ENCODE measurements around the gene MYLK.
A peak's percentile ranks its signal among the peaks of the same experiment; 100 is the strongest.

Gene MYLK

GRCh38 chr3:123641505-123641904 is 242.6 kb downstream of the MYLK start:
- H3K4me3 ChIP-seq (ENCODE audit: low read length), result no peak overlapping the region
- no peak for TF ChIP-seq CTCF (conservative IDR thresholded peaks at IDR 0.05; ENCODE audit: low read length)
- DNase-seq (ENCODE audit: low read depth), result no peak

- no peak overlapping the region for H3K4me3 ChIP-seq (ENCODE audit: low read length)
- DNase-seq (ENCODE audit: low read depth), result peak; percentile 22
- no peak for TF ChIP-seq CTCF (conservative IDR thresholded peaks at IDR 0.05; ENCODE audit: low read length)
These were observed 243.2 kb downstream of the MYLK start for GRCh38 chr3:123640740-123641462.

GRCh38 chr3:123640311-123640710 is 243.8 kb downstream of the MYLK start:
- no peak overlapping the region for H3K4me3 ChIP-seq (ENCODE audit: low read length)
- no peak for DNase-seq (ENCODE audit: low read depth)
- no peak for TF ChIP-seq CTCF (conservative IDR thresholded peaks at IDR 0.05; ENCODE audit: low read length)

GRCh38 chr3:123638936-123639689 is 245.0 kb downstream of the MYLK start:
- no peak for TF ChIP-seq CTCF (conservative IDR thresholded peaks at IDR 0.05; ENCODE audit: low read length)
- DNase-seq (ENCODE audit: low read depth), result no peak
- H3K4me3 ChIP-seq (ENCODE audit: low read length), result no peak overlapping the region

- H3K4me3 ChIP-seq (ENCODE audit: low read length), result no peak overlapping the region
- DNase-seq (ENCODE audit: low read depth), result no peak
- TF ChIP-seq CTCF (conservative IDR thresholded peaks at IDR 0.05; ENCODE audit: low read length), result no peak
These were observed 246.3 kb downstream of the MYLK start for GRCh38 chr3:123637841-123638240.

- no peak for DNase-seq (ENCODE audit: low read depth)
- no peak for TF ChIP-seq CTCF (conservative IDR thresholded peaks at IDR 0.05; ENCODE audit: low read length)
- no peak overlapping the region for H3K4me3 ChIP-seq (ENCODE audit: low read length)
These were observed 247.0 kb downstream of the MYLK start for GRCh38 chr3:123637131-123637530.

GRCh38 chr3:123636431-123636841 is 247.7 kb downstream of the MYLK start:
- no peak for TF ChIP-seq CTCF (conservative IDR thresholded peaks at IDR 0.05; ENCODE audit: low read length)
- no peak for DNase-seq (ENCODE audit: low read depth)
- no peak overlapping the region for H3K4me3 ChIP-seq (ENCODE audit: low read length)

Data from AG10803 (cell line).